ENCODE results near the gene TMEM238. TPM values are rescaled to one million over a fixed set of nuclear protein-coding genes. Genes with fewer than 3 reads are reported as not detected.

Gene TMEM238
- total RNA-seq, 1 experiment from 2014 or later = not detected

- in situ Hi-C loops (cut with HindIII; ENCODE audit: low pct_unique_long_range_greater_than_20kb, low sequenced_read_pairs) = no loop called here
- no peak for DNase-seq (ENCODE audit: low read depth, low spot score)
These were observed 32.1 kb downstream of the TMEM238 start for GRCh38 chr19:55352040-55352439.

GRCh38 chr19:55350620-55351315 is 33.3 kb downstream of the TMEM238 start:
- DNase-seq (ENCODE audit: low read depth, low spot score) = no peak
- in situ Hi-C loops (cut with HindIII; ENCODE audit: low pct_unique_long_range_greater_than_20kb, low sequenced_read_pairs) = no loop called here

DNA sequence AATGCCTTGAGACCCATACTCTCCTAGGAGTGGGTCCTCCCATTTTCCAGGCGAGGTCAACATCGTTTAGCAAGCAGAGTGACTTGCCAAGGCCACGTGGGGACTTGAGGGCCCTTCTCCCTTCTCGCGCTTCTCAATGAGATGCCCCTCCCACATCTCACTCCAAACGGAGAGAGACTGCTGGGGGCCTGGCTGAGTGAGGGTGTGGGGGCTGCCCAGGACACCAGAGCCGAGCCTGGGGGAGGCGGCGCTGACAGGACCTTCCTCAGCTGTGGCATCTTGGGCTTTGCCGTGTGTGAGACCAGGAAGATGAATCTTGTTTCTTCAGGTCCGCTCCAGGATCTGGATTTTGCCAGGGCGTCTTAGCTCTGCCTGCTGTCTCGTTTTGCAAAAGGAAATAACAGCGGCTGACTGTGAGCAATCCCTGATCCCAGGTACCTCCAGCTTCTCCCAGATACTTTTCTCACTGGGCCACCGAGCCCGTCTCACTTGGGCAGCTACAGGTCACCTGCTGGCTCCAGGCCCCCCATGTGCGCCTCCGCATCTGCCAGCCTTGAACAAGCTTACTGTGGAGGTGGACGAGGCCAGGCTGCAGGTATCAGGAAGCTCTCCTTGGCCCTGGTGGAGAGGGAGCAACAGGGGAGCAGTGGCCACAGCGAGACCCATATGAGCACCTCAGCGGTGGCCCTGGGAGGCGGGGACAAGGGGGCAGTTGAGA is 35.6 kb downstream of the TMEM238 start:
- no peak for DNase-seq (ENCODE audit: low read depth, low spot score)
- in situ Hi-C loops (cut with HindIII; ENCODE audit: low pct_unique_long_range_greater_than_20kb, low sequenced_read_pairs) = no loop called here

GRCh38 chr19:55347442-55348009 is 36.6 kb downstream of the TMEM238 start:
- in situ Hi-C loops (cut with HindIII; ENCODE audit: low pct_unique_long_range_greater_than_20kb, low sequenced_read_pairs) = no loop called here
- DNase-seq (ENCODE audit: low read depth, low spot score) = no peak

GRCh38 chr19:55346725-55347441 is 37.2 kb downstream of the TMEM238 start:
- in situ Hi-C loops (cut with HindIII; ENCODE audit: low pct_unique_long_range_greater_than_20kb, low sequenced_read_pairs) = no loop called here
- no peak for DNase-seq (ENCODE audit: low read depth, low spot score)

GRCh38 chr19:55345818-55346724 is 38.0 kb downstream of the TMEM238 start:
- in situ Hi-C loops (cut with HindIII; ENCODE audit: low pct_unique_long_range_greater_than_20kb, low sequenced_read_pairs) = no loop called here
- DNase-seq (ENCODE audit: low read depth, low spot score) = no peak

DNA sequence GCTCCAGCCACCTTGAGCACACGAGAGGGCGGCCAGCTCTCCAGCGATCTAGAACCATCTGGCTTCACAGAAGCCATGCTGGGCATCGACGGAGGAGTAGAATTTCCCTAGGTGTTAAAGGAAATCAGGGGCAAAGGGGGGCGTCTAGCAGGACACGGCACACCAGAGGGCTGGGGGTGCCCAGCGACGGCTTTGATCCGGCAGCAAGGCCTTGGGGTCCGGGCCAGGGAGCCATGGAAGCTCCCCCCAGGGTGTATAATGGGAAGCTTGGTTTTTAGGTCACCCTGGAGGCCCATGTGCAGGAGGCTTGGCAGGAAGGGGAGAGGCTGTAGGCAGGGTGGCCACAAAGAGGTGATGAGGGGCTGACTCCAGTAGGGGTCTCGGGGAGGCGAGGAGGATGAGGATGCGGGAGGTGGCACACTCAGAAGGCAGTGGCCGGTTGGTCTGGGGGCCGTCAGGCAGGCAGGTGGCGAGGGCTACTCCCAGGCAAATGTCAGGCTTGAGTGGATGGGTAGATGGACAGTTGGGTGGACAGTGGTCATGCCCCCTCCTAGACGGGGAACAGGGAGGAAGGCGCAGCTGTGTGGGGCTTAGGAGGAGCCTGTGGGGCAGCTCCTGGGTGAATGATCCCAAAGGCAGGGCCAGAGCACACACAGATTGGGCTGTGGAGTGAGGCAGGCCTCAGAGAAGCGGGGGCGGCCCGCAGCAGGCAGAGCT is 38.8 kb downstream of the TMEM238 start:
- in situ Hi-C loops (cut with HindIII; ENCODE audit: low pct_unique_long_range_greater_than_20kb, low sequenced_read_pairs) = no loop called here
- no peak for DNase-seq (ENCODE audit: low read depth, low spot score)

GRCh38 chr19:55344444-55344843 is 39.6 kb downstream of the TMEM238 start:
- in situ Hi-C loops (cut with HindIII; ENCODE audit: low pct_unique_long_range_greater_than_20kb, low sequenced_read_pairs) = no loop called here
- no peak for DNase-seq (ENCODE audit: low read depth, low spot score)

DNA sequence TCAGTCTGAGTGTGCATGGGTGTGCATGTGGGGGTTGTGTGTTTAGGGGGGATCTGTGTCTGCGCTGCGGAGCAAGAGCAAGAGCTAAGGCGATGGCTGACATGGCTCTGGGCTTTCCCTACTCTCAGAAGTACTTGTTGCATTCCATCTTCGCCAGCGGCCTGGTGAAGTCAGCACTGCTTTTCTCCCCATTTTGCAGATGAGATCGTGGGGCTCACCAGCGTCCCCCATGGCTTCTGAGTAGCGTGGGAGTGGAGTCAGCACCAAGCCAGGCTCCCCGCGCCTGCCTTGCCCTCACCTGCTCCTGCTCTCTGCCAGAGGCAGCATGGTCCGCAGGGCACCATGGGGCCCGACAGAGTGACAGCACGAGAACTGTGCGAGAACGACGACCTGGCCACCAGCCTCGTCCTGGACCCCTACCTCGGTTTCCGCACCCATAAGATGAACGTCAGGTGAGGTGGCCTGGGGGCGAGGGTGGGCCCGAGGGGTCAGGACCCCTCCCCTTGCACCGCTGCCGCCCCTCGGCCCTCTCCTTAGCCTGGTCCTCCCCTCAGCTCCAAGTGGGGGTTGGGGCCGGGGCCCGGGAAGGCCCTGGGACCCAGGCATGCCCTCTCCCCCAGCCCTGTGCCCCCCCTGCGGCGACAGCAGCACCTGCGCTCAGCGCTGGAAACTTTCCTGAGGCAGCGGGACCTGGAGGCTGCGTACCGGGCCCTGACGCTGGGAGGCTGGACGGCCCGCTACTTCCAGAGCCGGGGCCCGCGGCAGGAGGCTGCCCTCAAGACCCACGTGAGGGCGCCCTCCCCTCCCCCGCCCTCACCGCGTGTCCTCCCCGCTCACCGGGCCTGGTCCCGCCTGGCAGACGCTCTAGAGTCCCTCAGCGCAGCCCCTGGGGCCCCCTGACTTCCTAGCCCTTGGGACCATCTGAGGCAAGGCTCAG is 42.2 kb downstream of the TMEM238 start:
- in situ Hi-C loops (cut with HindIII; ENCODE audit: low pct_unique_long_range_greater_than_20kb, low sequenced_read_pairs) = no loop called here
- no peak for DNase-seq (ENCODE audit: low read depth, low spot score)

- in situ Hi-C loops (cut with HindIII; ENCODE audit: low pct_unique_long_range_greater_than_20kb, low sequenced_read_pairs) = no loop called here
- peak; percentile 56 for DNase-seq (ENCODE audit: low read depth, low spot score)
These were observed 42.9 kb downstream of the TMEM238 start for GRCh38 chr19:55341171-55341588.

DNA sequence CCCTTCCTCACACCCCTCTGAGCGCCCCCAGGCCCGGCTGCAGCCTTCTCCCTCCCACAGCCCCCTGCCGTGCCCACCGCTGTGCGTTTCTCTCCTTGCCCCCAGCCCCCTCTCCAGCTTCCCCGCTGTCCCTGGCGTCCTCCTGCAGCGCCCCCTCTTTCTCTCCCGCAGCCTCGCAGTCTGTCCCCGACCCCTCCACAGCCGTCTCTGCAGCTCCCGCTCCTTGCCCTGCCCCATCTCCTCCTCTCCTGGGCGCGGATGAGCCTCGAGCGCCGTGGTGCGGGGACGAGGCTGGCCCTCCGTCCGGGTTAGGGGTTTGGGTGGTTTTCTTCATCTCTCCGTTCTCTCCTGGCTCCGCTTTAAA is 43.3 kb downstream of the TMEM238 start:
- DNase-seq (ENCODE audit: low read depth, low spot score) = no peak
- in situ Hi-C loops (cut with HindIII; ENCODE audit: low pct_unique_long_range_greater_than_20kb, low sequenced_read_pairs) = no loop called here

DNA sequence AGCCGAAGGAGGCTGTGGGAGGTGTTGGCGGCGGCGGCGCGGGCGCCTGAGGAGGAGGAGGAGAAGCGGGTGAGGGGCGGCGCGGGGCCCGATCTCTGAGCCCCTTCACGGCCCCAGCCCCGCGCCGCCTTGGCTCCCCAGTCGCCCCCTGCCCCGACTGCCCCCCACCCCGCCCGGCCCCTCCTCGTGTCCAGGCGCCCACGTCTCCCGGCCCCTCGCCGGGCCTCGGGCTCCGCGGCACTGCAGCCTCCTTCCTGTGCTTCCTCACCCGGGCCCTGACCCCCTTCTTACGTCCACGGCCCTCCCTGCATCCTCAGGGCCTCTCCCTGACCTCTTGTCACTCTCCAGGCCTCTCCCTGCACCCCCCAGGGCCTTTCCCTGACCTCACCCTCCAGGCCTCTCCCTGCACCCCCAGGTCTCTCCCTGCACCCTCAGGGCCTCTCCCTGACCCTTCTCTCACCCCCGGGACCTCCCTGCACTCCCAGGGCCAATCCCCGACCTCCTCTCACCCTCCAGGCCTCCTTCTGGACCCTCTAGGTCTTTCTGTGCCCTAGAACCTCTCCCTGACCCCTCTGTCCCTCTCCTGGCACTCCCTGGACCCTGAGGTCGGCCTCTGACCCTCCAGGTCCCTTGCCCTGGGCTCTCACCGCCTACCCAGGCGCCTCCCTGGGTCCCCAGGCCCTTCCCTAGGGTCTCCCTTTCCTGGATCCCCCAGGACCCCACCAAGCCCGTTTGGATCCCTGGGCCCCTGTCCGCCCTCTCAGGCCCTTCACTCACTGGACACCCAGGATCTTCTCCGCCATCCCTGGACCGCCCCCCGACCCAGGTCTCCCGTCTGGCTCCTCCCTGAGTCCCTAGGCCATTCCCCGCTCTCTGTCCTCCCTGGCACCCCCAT is 44.0 kb downstream of the TMEM238 start:
- DNase-seq (ENCODE audit: low read depth, low spot score) = no peak
- in situ Hi-C loops (cut with HindIII; ENCODE audit: low pct_unique_long_range_greater_than_20kb, low sequenced_read_pairs) = no loop called here

DNA sequence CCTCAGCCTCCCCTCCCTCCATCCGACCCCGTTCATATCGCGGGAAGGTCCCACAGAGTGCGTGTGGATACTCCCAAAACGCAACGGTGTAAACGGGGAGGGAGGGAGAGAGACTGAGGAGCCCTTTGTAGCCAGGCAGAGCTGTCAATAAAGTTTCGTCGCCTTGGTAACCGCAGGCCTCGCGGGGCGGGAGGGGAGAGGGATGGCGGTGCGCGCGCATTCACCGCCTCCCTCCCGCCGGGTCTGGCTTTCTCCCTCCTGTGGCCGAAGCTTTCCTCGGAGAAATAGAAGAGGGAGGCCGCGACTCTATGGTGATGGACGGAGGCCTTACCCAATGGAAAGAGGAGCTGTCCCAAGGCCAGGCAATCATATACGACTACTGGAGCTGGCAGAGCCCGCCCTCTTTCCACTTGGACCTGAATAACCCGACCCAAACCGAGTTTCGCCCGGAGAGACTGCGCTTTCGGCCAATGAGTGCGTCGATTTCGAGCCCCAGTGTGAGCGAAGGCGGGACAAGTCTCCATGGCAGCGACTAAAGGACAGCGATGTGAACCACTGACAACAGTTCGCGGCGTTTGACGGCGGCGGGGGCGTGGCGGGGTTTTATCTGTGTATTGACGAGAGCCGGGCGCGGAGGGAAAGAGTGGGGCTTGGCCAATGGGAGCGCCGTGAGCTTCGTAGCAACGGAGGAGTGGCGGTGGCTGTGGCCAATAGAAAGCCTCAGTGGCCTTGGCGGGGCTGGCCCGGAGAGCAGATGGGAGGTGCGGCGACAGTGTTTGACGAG is 44.8 kb downstream of the TMEM238 start, which contains the start of gene KMT5C:
TSS of gene KMT5C (plus strand) at position 772 of the 784 bp plus-strand sequence. CDS start 2,061 bp downstream, outside the sequence.
- DNase-seq (ENCODE audit: low read depth, low spot score) = peak; percentile 100
- in situ Hi-C loops (cut with HindIII; ENCODE audit: low pct_unique_long_range_greater_than_20kb, low sequenced_read_pairs) = no loop called here

DNA sequence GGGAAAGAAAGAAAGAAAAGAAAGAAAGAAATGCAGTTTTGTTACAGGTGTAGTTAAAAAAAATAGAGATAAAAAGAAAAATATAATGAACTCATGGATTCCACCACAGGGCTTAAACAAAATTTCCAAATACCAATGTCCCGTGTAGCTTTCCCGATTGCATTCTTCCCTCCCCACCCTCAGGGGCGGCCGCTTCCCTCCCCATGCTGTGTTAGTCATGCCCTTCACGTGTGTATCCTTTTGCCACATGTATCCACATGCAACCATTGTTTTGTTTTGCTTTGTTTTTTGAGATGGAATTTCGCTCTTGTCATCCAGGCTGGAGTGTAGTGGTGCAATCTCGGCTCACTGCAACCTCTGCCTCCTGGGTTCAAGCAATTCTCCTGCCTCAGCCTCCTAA is 48.0 kb downstream of the TMEM238 start:
- in situ Hi-C loops (cut with HindIII; ENCODE audit: low pct_unique_long_range_greater_than_20kb, low sequenced_read_pairs) = no loop called here

More for the DNA sequence above, 48.0 kb downstream of the TMEM238 start:
- DNase-seq (ENCODE audit: low read depth, low spot score) = no peak
